ENCODE measurements around the gene MSMB.

Gene MSMB

GRCh38 chr10:46037107-46037825 is 8.8 kb downstream of the MSMB start:
- H3K9ac ChIP-seq: no peak overlapping the region
- no peak for TF ChIP-seq CTCF (conservative IDR thresholded peaks at IDR 0.05; ENCODE audit: low read depth, low read length)
- H3K4me3 ChIP-seq (IDR thresholded peaks at IDR 0.05; ENCODE audit: insufficient read depth, low read depth, low read length): no peak overlapping the region
- no peaks in the 10 kb centered on the region for H3K36me3 ChIP-seq (ENCODE audit: insufficient read depth)
- H3K27me3 ChIP-seq (ENCODE audit: insufficient read depth, low read depth): no peaks in the 10 kb centered on the region
- H3K4me2 ChIP-seq: no peak overlapping the region
- no peak overlapping the region for H2AFZ ChIP-seq (ENCODE audit: low read depth)
- no peak overlapping the region for H3K27ac ChIP-seq
- no peaks in the 10 kb centered on the region for H3K79me2 ChIP-seq (ENCODE audit: insufficient read depth, low read depth)
- no peaks in the 10 kb centered on the region for H4K20me1 ChIP-seq (ENCODE audit: insufficient read depth)
- no peaks in the 10 kb centered on the region for H3K4me1 ChIP-seq (ENCODE audit: low read depth, poor library complexity, severe bottlenecking)

GRCh38 chr10:46035923-46036849 is 9.9 kb downstream of the MSMB start:
- no peaks in the 10 kb centered on the region for H3K27me3 ChIP-seq (ENCODE audit: insufficient read depth, low read depth)
- H3K4me3 ChIP-seq (IDR thresholded peaks at IDR 0.05; ENCODE audit: insufficient read depth, low read depth, low read length): no peak overlapping the region
- no peak for TF ChIP-seq CTCF (conservative IDR thresholded peaks at IDR 0.05; ENCODE audit: low read depth, low read length)
- H3K27ac ChIP-seq: no peak overlapping the region
- H2AFZ ChIP-seq (ENCODE audit: low read depth): no peak overlapping the region
- no peaks in the 10 kb centered on the region for H3K79me2 ChIP-seq (ENCODE audit: insufficient read depth, low read depth)
- no peak overlapping the region for H3K9ac ChIP-seq
- no peaks in the 10 kb centered on the region for H3K36me3 ChIP-seq (ENCODE audit: insufficient read depth)
- H3K4me2 ChIP-seq: no peak overlapping the region
- no peaks in the 10 kb centered on the region for H3K4me1 ChIP-seq (ENCODE audit: low read depth, poor library complexity, severe bottlenecking)
- no peaks in the 10 kb centered on the region for H4K20me1 ChIP-seq (ENCODE audit: insufficient read depth)

GRCh38 chr10:46033602-46034011 is 12.5 kb downstream of the MSMB start:
- no peaks in the 10 kb centered on the region for H4K20me1 ChIP-seq (ENCODE audit: insufficient read depth)
- no peak overlapping the region for H3K4me2 ChIP-seq
- H3K27ac ChIP-seq: no peak overlapping the region
- no peaks in the 10 kb centered on the region for H3K27me3 ChIP-seq (ENCODE audit: insufficient read depth, low read depth)
- H2AFZ ChIP-seq (ENCODE audit: low read depth): no peak overlapping the region
- TF ChIP-seq CTCF (conservative IDR thresholded peaks at IDR 0.05; ENCODE audit: low read depth, low read length): no peak
- no peak overlapping the region for H3K4me3 ChIP-seq (IDR thresholded peaks at IDR 0.05; ENCODE audit: insufficient read depth, low read depth, low read length)
- H3K9ac ChIP-seq: no peak overlapping the region
- peaks cover 10% of the 10 kb centered on the region for H3K4me1 ChIP-seq (ENCODE audit: low read depth, poor library complexity, severe bottlenecking)
- H3K79me2 ChIP-seq (ENCODE audit: insufficient read depth, low read depth): peaks cover 18% of the 10 kb centered on the region
- H3K36me3 ChIP-seq (ENCODE audit: insufficient read depth): no peaks in the 10 kb centered on the region

GRCh38 chr10:46031648-46032532 is 14.2 kb downstream of the MSMB start:
- Histone ChIP-seq H3K9ac (no peak overlapping the region), H3K4me1 (ENCODE audit: low read depth, poor library complexity, severe bottlenecking) (peaks cover 27% of the 10 kb centered on the region), H3K4me3 (IDR thresholded peaks at IDR 0.05; ENCODE audit: insufficient read depth, low read depth, low read length) (no peak overlapping the region), H3K4me2 (no peak overlapping the region), H3K27ac (no peak overlapping the region), H3K36me3 (ENCODE audit: insufficient read depth) (no peaks in the 10 kb centered on the region), H3K27me3 (ENCODE audit: insufficient read depth, low read depth) (no peaks in the 10 kb centered on the region), H2AFZ (ENCODE audit: low read depth) (no peak overlapping the region), H3K79me2 (ENCODE audit: insufficient read depth, low read depth) (peaks cover 36% of the 10 kb centered on the region), H4K20me1 (ENCODE audit: insufficient read depth) (peaks cover 9% of the 10 kb centered on the region; the same call in 1 of the 2 replicates)
- no peak for TF ChIP-seq CTCF (conservative IDR thresholded peaks at IDR 0.05; ENCODE audit: low read depth, low read length)

Measured in KMS-11 (cell line).